PC-9 (cell line): ENCODE measurements around the gene C6orf163. TPM values are rescaled to one million over a fixed set of nuclear protein-coding genes. Genes with fewer than 3 reads are reported as not detected.

Experiments used
- BruUV-seq: library from RNA; stranded (reverse); fragments of 400-500 nt; replicated peaks from 2 replicates; lab custom pipeline; 2021; lab: Mats Ljungman, UMichigan
- CTCF ChIA-PET: fragments of 300-600 bp; sonication (Branson Sonifier 250); formaldehyde crosslinking; loops from one replicate; lab custom pipeline; 2022; ENCODE audit warnings: antibody characterized with exemption; lab: Charles Lee
- POLR2A ChIA-PET: fragments of 300-600 bp; sonication (Branson Sonifier 250); formaldehyde crosslinking; loops from one replicate; lab custom pipeline; 2022; ENCODE audit warnings: antibody characterized with exemption; ENCODE audit not compliant: unreplicated experiment; lab: Charles Lee
- DNase-seq, 2 experiments: peaks; one replicate each; pipeline versions ENCODE4 v3.0.0 to v3.0.0-alpha.2; 2015 to 2022; ENCODE audit warnings: mixed read lengths in 1 of 2
- H2AFZ ChIP-seq: fragments of 200-600 bp; sonication (generic); 2 replicates; pipeline ENCODE4 v1.8.1; 2017; ENCODE audit warnings: antibody characterized with exemption
- H3F3A ChIP-seq: fragments of 200-600 bp; sonication (generic); 2 replicates; pipeline ENCODE4 v1.8.1; 2017; ENCODE audit warnings: antibody characterized with exemption, mild to moderate bottlenecking, low read depth; ENCODE audit not compliant: insufficient read depth
- H3K27ac ChIP-seq: fragments of 200-600 bp; sonication (generic); 2 replicates; pipeline ENCODE4 v1.6.1; 2016; ENCODE audit warnings: mixed run types
- H3K27me3 ChIP-seq: fragments of 200-600 bp; sonication (generic); 2 replicates; pipeline ENCODE4 v1.6.1; 2016; ENCODE audit warnings: low read depth, mixed run types; ENCODE audit not compliant: insufficient read depth
- H3K36me3 ChIP-seq: fragments of 200-600 bp; sonication (generic); 2 replicates; pipeline ENCODE4 v1.6.1; 2016; ENCODE audit warnings: low read depth, mixed run types
- H3K4me1 ChIP-seq: fragments of 200-600 bp; sonication (generic); replicated peaks from 2 replicates; pipeline ENCODE4 v1.6.1; 2016; ENCODE audit warnings: mixed run types; ENCODE audit not compliant: insufficient read depth
- H3K4me2 ChIP-seq: fragments of 200-600 bp; sonication (generic); 2 replicates; pipeline ENCODE4 v1.6.1; 2017; ENCODE audit warnings: mixed run types
- H3K4me3 ChIP-seq: fragments of 200-600 bp; sonication (generic); 2 replicates; pipeline ENCODE4 v1.6.1; 2016; ENCODE audit warnings: mixed run types
- H3K79me2 ChIP-seq: fragments of 200-600 bp; sonication (generic); 2 replicates; pipeline ENCODE4 v1.6.1; 2017; ENCODE audit warnings: low read depth, mixed run types
- H3K9me2 ChIP-seq: fragments of 200-600 bp; sonication (generic); 2 replicates; pipeline ENCODE4 v1.8.1; 2017; ENCODE audit warnings: mild to moderate bottlenecking; ENCODE audit not compliant: insufficient read depth
- H3K9me3 ChIP-seq: fragments of 200-600 bp; sonication (generic); 2 replicates; pipeline ENCODE4 v1.8.1; 2016; ENCODE audit warnings: low read depth; ENCODE audit not compliant: insufficient read depth
- H4K20me1 ChIP-seq: fragments of 200-600 bp; sonication (generic); 2 replicates; pipeline ENCODE4 v1.8.1; 2017; ENCODE audit not compliant: insufficient read depth
- CTCF ChIP-seq: fragments of 200-600 bp; sonication (generic); conservative IDR thresholded peaks from 2 replicates; pipeline ENCODE4 v1.6.1; 2017; ENCODE audit warnings: mixed run types, antibody characterized with exemption, mild to moderate bottlenecking, moderate library complexity
- EZH2 ChIP-seq: fragments of 200-600 bp; sonication (generic); IDR thresholded peaks from 2 replicates; pipeline ENCODE4 v1.8.0; 2017; ENCODE audit warnings: antibody characterized with exemption, low read depth
- intact Hi-C: fragments of 100-400 bp; cut with micrococcal nuclease; formaldehyde crosslinking; loops from one replicate; pipeline ENCODE4 v1.10.0; 2022; ENCODE audit not compliant: unreplicated experiment
- total RNA-seq: library from RNA; stranded (reverse); gene quantifications from 2 replicates; pipeline ENCODE4 v1.2.3, GENCODE V29; 2021

C6orf163 gene
- total RNA-seq, 1 experiment from 2014 or later = 2.0 TPM

DNA sequence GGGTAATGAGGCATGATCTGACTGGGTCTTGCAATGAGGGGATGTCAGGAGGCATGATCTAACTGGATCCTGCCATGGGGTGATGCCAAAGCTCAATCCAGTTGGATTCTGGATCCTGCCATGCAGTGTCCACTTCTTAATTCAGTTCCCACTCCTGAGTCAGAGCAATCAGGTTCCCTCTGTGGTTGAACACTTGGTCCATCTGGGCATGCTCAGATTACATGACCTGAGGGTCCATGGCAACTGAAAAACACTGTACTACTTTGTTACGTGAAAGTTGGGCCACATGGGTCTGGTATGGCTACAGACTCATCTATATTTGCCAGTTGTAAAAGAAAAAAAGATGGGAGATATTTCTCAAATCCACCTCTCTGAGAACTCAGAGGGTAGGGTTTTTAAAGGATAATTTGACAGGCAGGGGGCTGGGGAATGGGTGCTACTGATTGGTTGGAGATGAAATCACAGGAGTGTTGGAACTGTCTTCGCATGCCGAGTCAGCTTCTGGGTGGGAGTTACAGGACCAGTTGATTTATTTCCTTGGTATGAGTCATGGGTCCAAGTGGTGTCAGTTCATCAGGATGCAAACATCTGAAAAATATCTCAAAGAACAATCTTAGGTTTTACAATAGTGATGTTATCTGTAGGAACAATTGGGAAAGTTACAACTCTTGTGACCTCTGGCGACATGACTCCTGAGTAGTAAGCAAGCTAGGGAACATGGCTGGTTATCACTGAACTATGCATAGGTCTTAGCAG is 21.6 kb downstream of the C6orf163 start:
- H3K9me2 ChIP-seq = no peaks in the 10 kb centered on the region
- H3K27ac ChIP-seq = no peak overlapping the region
- DNase-seq = no peak
- no peaks in the 10 kb centered on the region for H3K4me1 ChIP-seq
- ChIA-PET CTCF (no interaction called here), POLR2A (no interaction called here)
- no peak overlapping the region for H2AFZ ChIP-seq
- intact Hi-C loops = no loop called here
- H3K4me3 ChIP-seq = no peak overlapping the region
- no peaks in the 10 kb centered on the region for H3K36me3 ChIP-seq
- H3F3A ChIP-seq = no peaks in the 10 kb centered on the region
- H3K79me2 ChIP-seq = no peaks in the 10 kb centered on the region
- H4K20me1 ChIP-seq = no peaks in the 10 kb centered on the region
- no peak overlapping the region for H3K4me2 ChIP-seq
- TF ChIP-seq EZH2 = no peak
- no peaks in the 10 kb centered on the region for H3K9me3 ChIP-seq
- BruUV-seq = no TSS peak
- H3K27me3 ChIP-seq = no peaks in the 10 kb centered on the region

DNA sequence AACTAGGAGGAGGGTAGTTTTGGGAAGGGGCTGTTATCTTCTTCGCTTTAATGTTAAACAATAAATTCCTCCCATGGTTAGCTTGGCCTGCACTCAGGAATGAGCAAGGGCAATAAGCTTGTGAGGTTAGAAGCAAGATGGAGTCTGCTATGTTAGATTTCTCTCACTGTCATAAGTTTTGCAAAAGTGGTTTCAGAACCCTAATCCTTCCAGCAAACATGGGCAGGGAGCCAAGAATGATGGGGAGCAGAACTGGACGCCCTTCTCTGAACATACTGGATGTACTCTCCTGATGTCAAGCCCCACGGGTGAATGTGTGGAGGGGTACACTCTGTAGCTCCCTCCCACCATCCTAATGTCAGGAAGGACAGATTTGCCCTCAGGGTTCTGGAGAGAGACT is 22.3 kb downstream of the C6orf163 start:
- Histone ChIP-seq H4K20me1 (no peaks in the 10 kb centered on the region), H2AFZ (no peak overlapping the region), H3K27me3 (no peaks in the 10 kb centered on the region), H3K36me3 (no peaks in the 10 kb centered on the region), H3F3A (no peaks in the 10 kb centered on the region), H3K4me3 (no peak overlapping the region), H3K4me1 (no peaks in the 10 kb centered on the region), H3K9me2 (no peaks in the 10 kb centered on the region), H3K79me2 (no peaks in the 10 kb centered on the region), H3K27ac (no peak overlapping the region), H3K4me2 (no peak overlapping the region), H3K9me3 (no peaks in the 10 kb centered on the region)
- no TSS peak for BruUV-seq
- no peak for TF ChIP-seq CTCF
- no peak for TF ChIP-seq EZH2
- intact Hi-C loops = no loop called here
- no peak for DNase-seq
- POLR2A ChIA-PET = no interaction called here
- CTCF ChIA-PET = no interaction called here

- H3K4me1 ChIP-seq = no peaks in the 10 kb centered on the region
- H2AFZ ChIP-seq = no peak overlapping the region
- no peaks in the 10 kb centered on the region for H4K20me1 ChIP-seq
- no TSS peak for BruUV-seq
- intact Hi-C loops = no loop called here
- no peak overlapping the region for H3K4me2 ChIP-seq
- H3F3A ChIP-seq = no peaks in the 10 kb centered on the region
- no peaks in the 10 kb centered on the region for H3K9me2 ChIP-seq
- H3K27ac ChIP-seq = no peak overlapping the region
- TF ChIP-seq CTCF = no peak
- TF ChIP-seq EZH2 = no peak
- DNase-seq = no peak
- CTCF ChIA-PET = no interaction called here
- no peaks in the 10 kb centered on the region for H3K27me3 ChIP-seq
- H3K79me2 ChIP-seq = no peaks in the 10 kb centered on the region
- POLR2A ChIA-PET = no interaction called here
- H3K4me3 ChIP-seq = no peak overlapping the region
- H3K36me3 ChIP-seq = no peaks in the 10 kb centered on the region
- no peaks in the 10 kb centered on the region for H3K9me3 ChIP-seq
Measured at GRCh38 chr6:87373377-87373776, 28.8 kb downstream of the C6orf163 start.
